Measurements from ENCODE around the gene NAALADL2. TPM values are rescaled to one million over a fixed set of nuclear protein-coding genes. Genes with fewer than 3 reads are reported as not detected.

The NAALADL2 gene
- total and polyA plus RNA-seq, 2 of the 4 experiments (the other 2 are of a cell fraction) = 3.8 to 19.2 TPM

- Histone ChIP-seq H4K91ac (ENCODE audit: insufficient read depth, low read depth, low read length) (no peak overlapping the region), H3K18ac (ENCODE audit: low read depth, low read length) (no peak overlapping the region), H3K9ac (ENCODE audit: low read depth, low read length) (no peak overlapping the region), H3K23ac (ENCODE audit: low read depth, low read length) (no peak overlapping the region), H3K9me3 (ENCODE audit: control insufficient read depth, insufficient read depth, low read length) (no peaks in the 10 kb centered on the region), H4K20me1 (ENCODE audit: insufficient read depth, low read length) (no peaks in the 10 kb centered on the region), H3K79me1 (ENCODE audit: low read depth in 1 of 2, low read length in 2 of 2) (no peaks in the 10 kb centered on the region), H2BK15ac (ENCODE audit: low read depth, low read length) (no peak overlapping the region), H3K4me2 (ENCODE audit: low read depth, low read length) (no peak overlapping the region), H3K4ac (ENCODE audit: low read depth, low read length) (no peak overlapping the region), H2BK120ac (ENCODE audit: low read depth, low read length) (no peak overlapping the region), H3K9me1 (ENCODE audit: insufficient read depth, low read length) (no peaks in the 10 kb centered on the region; the same call in 1 of the 2 replicates), H2AFZ (replicated peaks; ENCODE audit: low read length, poor library complexity) (no peak overlapping the region), H3K36me3 (ENCODE audit: control insufficient read depth, insufficient read depth, low read length) (no peaks in the 10 kb centered on the region), H2BK5ac (ENCODE audit: low read depth, low read length, poor library complexity, severe bottlenecking) (no peak overlapping the region), H3K27me3 (ENCODE audit: control insufficient read depth, insufficient read depth, low read length) (no peaks in the 10 kb centered on the region), H2AK5ac (ENCODE audit: low read depth, low read length) (no peak overlapping the region), H3K27ac (ENCODE audit: insufficient read depth, low read length) (no peak overlapping the region), H3K56ac (ENCODE audit: extremely low read depth, insufficient read depth, low read length) (no peak overlapping the region), H2BK20ac (ENCODE audit: low read depth, low read length) (no peak overlapping the region), H4K5ac (ENCODE audit: low read depth, low read length) (no peak overlapping the region), H2AK9ac (replicated peaks; ENCODE audit: low read depth, low read length, poor library complexity) (no peak overlapping the region), H3K14ac (replicated peaks; ENCODE audit: low read depth, low read length) (no peak overlapping the region), H3K4me1 (ENCODE audit: control insufficient read depth, insufficient read depth, low read length) (0 out of 2 replicates have a peak, but pooled peaks cover 2% of the 10 kb centered on the region), H4K8ac (ENCODE audit: low read depth in 2 of 2, low read length in 2 of 2) (no peak overlapping the region), H3K4me3 (ENCODE audit: insufficient read depth, low read depth, low read length) (no peak overlapping the region)
- intact Hi-C loops (cut with micrococcal nuclease) = no loop called here
- DNase-seq (no peak), ATAC-seq (ENCODE audit: low read depth) (no peak)
- POLR2A ChIA-PET (ENCODE audit: unreplicated experiment) = no interaction called here
- in situ Hi-C loops (cut with MboI; ENCODE audit: low sequenced_read_pairs) = no loop called here
- no TSS peak for BruUV-seq (replicated peaks)
- TF ChIP-seq, protein P1, sequence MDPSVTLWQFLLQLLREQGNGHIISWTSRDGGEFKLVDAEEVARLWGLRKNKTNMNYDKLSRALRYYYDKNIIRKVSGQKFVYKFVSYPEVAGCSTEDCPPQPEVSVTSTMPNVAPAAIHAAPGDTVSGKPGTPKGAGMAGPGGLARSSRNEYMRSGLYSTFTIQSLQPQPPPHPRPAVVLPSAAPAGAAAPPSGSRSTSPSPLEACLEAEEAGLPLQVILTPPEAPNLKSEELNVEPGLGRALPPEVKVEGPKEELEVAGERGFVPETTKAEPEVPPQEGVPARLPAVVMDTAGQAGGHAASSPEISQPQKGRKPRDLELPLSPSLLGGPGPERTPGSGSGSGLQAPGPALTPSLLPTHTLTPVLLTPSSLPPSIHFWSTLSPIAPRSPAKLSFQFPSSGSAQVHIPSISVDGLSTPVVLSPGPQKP (IDR thresholded peaks at IDR 0.05; ENCODE audit: borderline replicate concordance, low read depth, low read length) = no peak
- no peak for TF ChIP-seq BHLHE40 (IDR thresholded peaks at IDR 0.05; ENCODE audit: low read depth, low read length)
- no peak for TF ChIP-seq POLR2A (IDR thresholded peaks at IDR 0.05; ENCODE audit: low read depth, low read length)
- no peak for TF ChIP-seq RAD21 (IDR thresholded peaks at IDR 0.05; ENCODE audit: low read length)
- TF ChIP-seq CEBPB (IDR thresholded peaks at IDR 0.05; ENCODE audit: low read depth, low read length) = no peak
- TF ChIP-seq NFE2L2 (IDR thresholded peaks at IDR 0.05; ENCODE audit: low read depth, low read length) = no peak
- TF ChIP-seq USF2 (IDR thresholded peaks at IDR 0.05; ENCODE audit: low read depth, low read length) = no peak
- no peak for TF ChIP-seq RCOR1 (IDR thresholded peaks at IDR 0.05; ENCODE audit: insufficient replicate concordance, low read length)
- no peak for TF ChIP-seq RFX5 (IDR thresholded peaks at IDR 0.05; ENCODE audit: low read depth, low read length)
- dilution Hi-C loops (cut with HindIII; ENCODE audit: low sequenced_read_pairs, unreplicated experiment) = no loop called here
- CTCF ChIA-PET = interaction anchor here (0.6 kb wide), 1 partner anchor 14 kb away, joined by 4 read pairs; no protein-coding TSS in a partner anchor
Measured at GRCh38 chr3:174826069-174826468, 33.1 kb upstream of the NAALADL2 start.

Measured in IMR-90 (cell line).